ENCODE results near the gene ZNF365.

Gene ZNF365

GRCh38 chr10:62373995-62374861, at the start of gene ZNF365:
Gene ZNF365 (plus strand): TSS chr10:62374369. CDS start chr10:62376194, 1,825 bp downstream.
- H3K9ac ChIP-seq (ENCODE audit: low read depth in 1 of 2, low read length in 2 of 2) = no peak within 1 kb of the TSS
- H3K4me3 ChIP-seq (ENCODE audit: low read length in 2 of 2) = peak within 1 kb of the TSS; percentile 30 to 54

GRCh38 chr10:62326176-62326575, 48.0 kb upstream of the ZNF365 start:
- Histone ChIP-seq H3K4me1 (ENCODE audit: control insufficient read depth in 2 of 2, insufficient read depth in 2 of 2, low read length in 2 of 2) (no peaks in the 10 kb centered on the region), H3K27me3 (ENCODE audit: control insufficient read depth in 2 of 2, insufficient read depth in 2 of 2, low read length in 2 of 2) (no peaks in the 10 kb centered on the region), H3K9me3 (ENCODE audit: control insufficient read depth in 2 of 2, low read length in 2 of 2) (no peaks in the 10 kb centered on the region), H3K27ac (ENCODE audit: low read depth in 2 of 2, low read length in 2 of 2) (no peak overlapping the region), H3K9ac (ENCODE audit: low read depth in 1 of 2, low read length in 2 of 2) (no peak overlapping the region), H3K36me3 (ENCODE audit: control insufficient read depth in 2 of 2, insufficient read depth in 2 of 2, low read length in 2 of 2) (no peaks in the 10 kb centered on the region), H3K4me3 (ENCODE audit: low read length in 2 of 2) (no peak overlapping the region)

More at GRCh38 chr10:62373995-62374861, at the start of gene ZNF365:
- Histone ChIP-seq H3K4me1 (ENCODE audit: control insufficient read depth in 2 of 2, insufficient read depth in 2 of 2, low read length in 2 of 2) (no peaks in the 10 kb centered on the region), H3K9me3 (ENCODE audit: control insufficient read depth in 2 of 2, low read length in 2 of 2) (no peaks in the 10 kb centered on the region), H3K36me3 (ENCODE audit: control insufficient read depth in 2 of 2, insufficient read depth in 2 of 2, low read length in 2 of 2) (no peaks in the 10 kb centered on the region), H3K27me3 (ENCODE audit: control insufficient read depth in 2 of 2, insufficient read depth in 2 of 2, low read length in 2 of 2) (peaks cover 15 to 18% of the 10 kb centered on the region in 2 donors), H3K27ac (ENCODE audit: low read depth in 2 of 2, low read length in 2 of 2) (no peak within 1 kb of the TSS)

DNA sequence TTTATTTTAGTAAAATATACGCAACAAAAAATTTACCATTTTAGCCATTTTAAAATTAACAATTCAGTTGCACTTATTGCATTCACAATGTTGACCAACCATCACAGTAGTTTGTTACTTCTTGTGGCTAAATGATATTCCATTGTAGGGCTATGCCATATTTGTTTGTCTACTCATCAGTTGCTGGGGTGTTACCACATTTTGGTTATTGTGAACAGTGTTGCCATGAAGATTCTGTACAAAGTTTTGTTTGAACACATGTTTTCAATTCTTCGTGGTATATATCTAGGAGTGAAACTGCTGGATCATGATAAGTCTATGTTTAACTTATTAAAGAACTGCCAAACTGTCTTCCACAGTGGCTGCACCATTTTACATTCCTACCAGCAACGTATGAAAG, 46.3 kb upstream of the ZNF365 start:
- H3K27me3 ChIP-seq (ENCODE audit: control insufficient read depth in 2 of 2, insufficient read depth in 2 of 2, low read length in 2 of 2) = no peaks in the 10 kb centered on the region
- H3K4me1 ChIP-seq (ENCODE audit: control insufficient read depth in 2 of 2, insufficient read depth in 2 of 2, low read length in 2 of 2) = no peaks in the 10 kb centered on the region
- H3K36me3 ChIP-seq (ENCODE audit: control insufficient read depth in 2 of 2, insufficient read depth in 2 of 2, low read length in 2 of 2) = no peaks in the 10 kb centered on the region
- no peak overlapping the region for H3K27ac ChIP-seq (ENCODE audit: low read depth in 2 of 2, low read length in 2 of 2)
- no peak overlapping the region for H3K9ac ChIP-seq (ENCODE audit: low read depth in 1 of 2, low read length in 2 of 2)
- H3K9me3 ChIP-seq (ENCODE audit: control insufficient read depth in 2 of 2, low read length in 2 of 2) = no peaks in the 10 kb centered on the region
- no peak overlapping the region for H3K4me3 ChIP-seq (ENCODE audit: low read length in 2 of 2)

GRCh38 chr10:62330213-62330612, 44.0 kb upstream of the ZNF365 start:
- Histone ChIP-seq H3K9ac (ENCODE audit: low read depth in 1 of 2, low read length in 2 of 2) (no peak overlapping the region), H3K36me3 (ENCODE audit: control insufficient read depth in 2 of 2, insufficient read depth in 2 of 2, low read length in 2 of 2) (no peaks in the 10 kb centered on the region), H3K27me3 (ENCODE audit: control insufficient read depth in 2 of 2, insufficient read depth in 2 of 2, low read length in 2 of 2) (no peaks in the 10 kb centered on the region), H3K4me3 (ENCODE audit: low read length in 2 of 2) (no peak overlapping the region), H3K27ac (ENCODE audit: low read depth in 2 of 2, low read length in 2 of 2) (no peak overlapping the region), H3K4me1 (ENCODE audit: control insufficient read depth in 2 of 2, insufficient read depth in 2 of 2, low read length in 2 of 2) (no peaks in the 10 kb centered on the region), H3K9me3 (ENCODE audit: control insufficient read depth in 2 of 2, low read length in 2 of 2) (no peaks in the 10 kb centered on the region)

DNA sequence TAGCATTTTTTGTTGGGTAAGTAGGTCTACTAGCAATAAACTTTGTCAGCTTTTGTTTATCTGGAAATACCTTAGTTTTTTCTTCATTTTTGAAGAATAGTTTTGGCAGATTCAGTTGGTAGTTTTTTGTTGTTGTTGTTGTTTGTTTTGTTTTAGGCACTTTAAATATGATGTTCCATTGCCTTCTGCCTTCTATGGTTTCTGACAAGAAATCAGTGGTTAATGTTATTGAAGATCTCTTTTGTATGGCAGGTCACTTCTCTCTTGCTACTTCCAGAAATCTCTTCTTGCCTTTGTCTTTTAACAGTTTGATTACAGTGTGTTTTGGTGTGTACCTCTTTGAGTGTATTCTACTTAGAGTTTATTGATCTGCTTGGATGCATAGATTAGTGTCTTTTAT, 41.8 kb upstream of the ZNF365 start:
- Histone ChIP-seq H3K27me3 (ENCODE audit: control insufficient read depth in 2 of 2, insufficient read depth in 2 of 2, low read length in 2 of 2) (no peaks in the 10 kb centered on the region), H3K36me3 (ENCODE audit: control insufficient read depth in 2 of 2, insufficient read depth in 2 of 2, low read length in 2 of 2) (no peaks in the 10 kb centered on the region), H3K9ac (ENCODE audit: low read depth in 1 of 2, low read length in 2 of 2) (no peak overlapping the region), H3K9me3 (ENCODE audit: control insufficient read depth in 2 of 2, low read length in 2 of 2) (no peaks in the 10 kb centered on the region), H3K4me3 (ENCODE audit: low read length in 2 of 2) (no peak overlapping the region), H3K4me1 (ENCODE audit: control insufficient read depth in 2 of 2, insufficient read depth in 2 of 2, low read length in 2 of 2) (no peaks in the 10 kb centered on the region), H3K27ac (ENCODE audit: low read depth in 2 of 2, low read length in 2 of 2) (no peak overlapping the region)

DNA sequence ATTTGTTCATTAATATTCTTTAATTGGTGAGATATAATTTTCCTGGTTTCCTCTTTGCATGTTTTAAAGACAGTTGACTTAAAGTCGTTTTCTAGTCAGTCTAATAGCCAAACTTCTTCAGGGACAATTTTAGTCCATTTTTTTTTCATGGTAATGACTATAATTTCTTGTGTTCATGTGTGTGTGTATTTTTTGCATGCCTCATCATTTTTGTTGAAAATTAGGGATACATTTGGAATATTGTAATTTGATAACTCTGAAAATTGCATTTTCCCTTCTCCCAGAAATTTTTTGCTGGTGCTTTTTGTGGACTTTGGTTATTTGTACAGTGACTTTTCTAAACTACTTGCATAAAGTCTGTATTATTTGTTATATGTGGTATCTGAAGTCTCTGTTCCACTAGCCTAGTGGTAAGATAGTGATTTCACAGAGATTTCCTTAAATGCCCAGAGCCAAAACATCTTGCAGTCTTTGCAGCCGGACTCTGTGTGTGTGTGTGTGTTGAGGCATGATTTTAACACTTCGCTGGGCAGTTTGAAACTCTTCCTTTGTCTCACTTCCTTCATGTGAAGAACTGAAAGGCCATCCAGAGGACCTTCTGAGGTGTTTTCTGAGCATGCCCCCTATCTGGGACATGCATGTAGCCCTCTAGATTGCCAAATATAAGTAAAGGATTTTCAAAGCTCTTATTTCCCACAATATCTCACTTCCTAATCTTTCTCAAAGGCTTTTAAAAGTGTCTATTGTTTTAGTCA, 40.9 kb upstream of the ZNF365 start:
- H3K9ac ChIP-seq (ENCODE audit: low read depth in 1 of 2, low read length in 2 of 2) = no peak overlapping the region
- H3K36me3 ChIP-seq (ENCODE audit: control insufficient read depth in 2 of 2, insufficient read depth in 2 of 2, low read length in 2 of 2) = no peaks in the 10 kb centered on the region
- H3K4me3 ChIP-seq (ENCODE audit: low read length in 2 of 2) = no peak overlapping the region
- no peak overlapping the region for H3K27ac ChIP-seq (ENCODE audit: low read depth in 2 of 2, low read length in 2 of 2)
- no peaks in the 10 kb centered on the region for H3K9me3 ChIP-seq (ENCODE audit: control insufficient read depth in 2 of 2, low read length in 2 of 2)
- no peaks in the 10 kb centered on the region for H3K4me1 ChIP-seq (ENCODE audit: control insufficient read depth in 2 of 2, insufficient read depth in 2 of 2, low read length in 2 of 2)
- no peaks in the 10 kb centered on the region for H3K27me3 ChIP-seq (ENCODE audit: control insufficient read depth in 2 of 2, insufficient read depth in 2 of 2, low read length in 2 of 2)

DNA sequence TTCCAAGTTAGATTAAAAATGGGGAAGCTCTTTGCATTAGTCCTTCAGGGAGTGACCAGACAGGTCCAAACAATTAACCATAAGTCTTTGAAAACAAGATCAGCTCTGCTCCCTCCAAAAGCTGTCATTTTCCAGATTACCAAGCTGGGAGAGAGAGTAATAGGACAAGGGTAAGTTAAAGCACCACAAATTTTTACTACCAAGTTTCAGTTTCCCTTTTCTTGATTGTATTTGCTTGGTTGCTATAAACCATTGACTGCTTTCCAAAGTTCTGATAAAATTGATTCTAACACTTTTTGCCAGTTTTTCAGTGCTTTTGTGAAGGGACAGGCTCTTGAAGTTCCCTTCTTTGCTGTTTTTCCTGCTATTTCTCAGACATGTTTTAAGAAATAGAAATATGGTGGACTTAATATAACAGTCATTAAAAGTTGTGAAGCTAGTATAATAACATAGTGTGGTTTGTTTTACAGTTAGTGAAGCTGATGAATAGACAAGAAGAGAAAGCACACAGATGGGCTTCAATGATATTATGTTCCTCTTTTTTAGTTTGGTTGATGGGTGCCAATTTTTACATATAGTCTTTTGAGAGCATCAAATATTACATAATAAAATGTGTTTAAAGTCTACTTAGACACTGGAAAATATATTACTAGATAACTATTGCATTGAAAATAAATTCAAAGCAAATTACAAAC, 40.0 kb upstream of the ZNF365 start:
- no peaks in the 10 kb centered on the region for H3K36me3 ChIP-seq (ENCODE audit: control insufficient read depth in 2 of 2, insufficient read depth in 2 of 2, low read length in 2 of 2)
- no peak overlapping the region for H3K4me3 ChIP-seq (ENCODE audit: low read length in 2 of 2)
- H3K4me1 ChIP-seq (ENCODE audit: control insufficient read depth in 2 of 2, insufficient read depth in 2 of 2, low read length in 2 of 2) = no peaks in the 10 kb centered on the region
- no peak overlapping the region for H3K27ac ChIP-seq (ENCODE audit: low read depth in 2 of 2, low read length in 2 of 2)
- H3K27me3 ChIP-seq (ENCODE audit: control insufficient read depth in 2 of 2, insufficient read depth in 2 of 2, low read length in 2 of 2) = no peaks in the 10 kb centered on the region
- H3K9ac ChIP-seq (ENCODE audit: low read depth in 1 of 2, low read length in 2 of 2) = no peak overlapping the region
- no peaks in the 10 kb centered on the region for H3K9me3 ChIP-seq (ENCODE audit: control insufficient read depth in 2 of 2, low read length in 2 of 2)

GRCh38 chr10:62335326-62335725, 38.8 kb upstream of the ZNF365 start:
- H3K27ac ChIP-seq (ENCODE audit: low read depth in 2 of 2, low read length in 2 of 2) = no peak overlapping the region
- no peaks in the 10 kb centered on the region for H3K9me3 ChIP-seq (ENCODE audit: control insufficient read depth in 2 of 2, low read length in 2 of 2)
- no peaks in the 10 kb centered on the region for H3K36me3 ChIP-seq (ENCODE audit: control insufficient read depth in 2 of 2, insufficient read depth in 2 of 2, low read length in 2 of 2)
- H3K9ac ChIP-seq (ENCODE audit: low read depth in 1 of 2, low read length in 2 of 2) = no peak overlapping the region
- H3K4me1 ChIP-seq (ENCODE audit: control insufficient read depth in 2 of 2, insufficient read depth in 2 of 2, low read length in 2 of 2) = no peaks in the 10 kb centered on the region
- H3K27me3 ChIP-seq (ENCODE audit: control insufficient read depth in 2 of 2, insufficient read depth in 2 of 2, low read length in 2 of 2) = no peaks in the 10 kb centered on the region
- H3K4me3 ChIP-seq (ENCODE audit: low read length in 2 of 2) = no peak overlapping the region

- Histone ChIP-seq H3K4me3 (ENCODE audit: low read length in 2 of 2) (no peak overlapping the region), H3K27me3 (ENCODE audit: control insufficient read depth in 2 of 2, insufficient read depth in 2 of 2, low read length in 2 of 2) (no peaks in the 10 kb centered on the region), H3K9ac (ENCODE audit: low read depth in 1 of 2, low read length in 2 of 2) (no peak overlapping the region), H3K4me1 (ENCODE audit: control insufficient read depth in 2 of 2, insufficient read depth in 2 of 2, low read length in 2 of 2) (no peaks in the 10 kb centered on the region), H3K27ac (ENCODE audit: low read depth in 2 of 2, low read length in 2 of 2) (no peak overlapping the region), H3K36me3 (ENCODE audit: control insufficient read depth in 2 of 2, insufficient read depth in 2 of 2, low read length in 2 of 2) (no peaks in the 10 kb centered on the region), H3K9me3 (ENCODE audit: control insufficient read depth in 2 of 2, low read length in 2 of 2) (no peaks in the 10 kb centered on the region)
Observed at GRCh38 chr10:62336404-62336803, 37.8 kb upstream of the ZNF365 start.

DNA sequence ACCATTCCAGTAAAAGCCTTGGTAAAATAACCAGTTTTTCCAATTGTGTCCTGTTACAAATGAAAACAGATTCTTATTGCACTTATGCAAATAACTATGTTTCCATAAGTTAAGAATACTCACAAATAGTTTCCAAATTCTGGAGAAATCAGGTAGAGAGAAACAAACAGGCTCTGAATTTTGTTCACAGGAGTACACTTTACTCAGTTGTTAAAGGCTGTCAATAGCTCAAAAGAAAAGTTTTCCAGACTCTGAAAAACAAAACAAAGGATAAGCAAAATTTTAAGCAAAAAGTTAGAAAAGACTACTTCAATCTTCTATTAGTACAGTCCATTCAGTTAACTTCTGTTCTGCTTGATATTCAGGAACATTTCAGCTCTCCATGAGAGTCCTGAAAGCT, 32.8 kb upstream of the ZNF365 start:
- Histone ChIP-seq H3K4me1 (ENCODE audit: control insufficient read depth in 2 of 2, insufficient read depth in 2 of 2, low read length in 2 of 2) (no peaks in the 10 kb centered on the region), H3K9me3 (ENCODE audit: control insufficient read depth in 2 of 2, low read length in 2 of 2) (peaks cover 0 to 6% of the 10 kb centered on the region in 2 donors), H3K27ac (ENCODE audit: low read depth in 2 of 2, low read length in 2 of 2) (no peak overlapping the region)

More for the DNA sequence above, 32.8 kb upstream of the ZNF365 start:
- no peaks in the 10 kb centered on the region for H3K36me3 ChIP-seq (ENCODE audit: control insufficient read depth in 2 of 2, insufficient read depth in 2 of 2, low read length in 2 of 2)
- no peaks in the 10 kb centered on the region for H3K27me3 ChIP-seq (ENCODE audit: control insufficient read depth in 2 of 2, insufficient read depth in 2 of 2, low read length in 2 of 2)
- no peak overlapping the region for H3K4me3 ChIP-seq (ENCODE audit: low read length in 2 of 2)
- H3K9ac ChIP-seq (ENCODE audit: low read depth in 1 of 2, low read length in 2 of 2) = no peak overlapping the region
